T-helper 2 cell treated with Interferon-gamma antibody and Interleukin-4, amounts not matched to agents 5 μg/mL and 100 μg/mL, for 36 hours (primary cell): ENCODE measurements around the gene PIK3C2B.
"Not testable (repeated sequence)": the region's sequence is repeated elsewhere in the genome, so short reads cannot be mapped to it uniquely, and the experiment has no call there.

Experiments used
- DNase-seq: peaks from one replicate; pipeline ENCODE4 v3.0.0; 2021; ENCODE audit warnings: low spot score
- H3K27ac Mint-ChIP-seq: one replicate; pipeline ENCODE4 v1.8.0; 2021; ENCODE audit warnings: mild to moderate bottlenecking, mixed read lengths
- H3K27me3 Mint-ChIP-seq: one replicate; pipeline ENCODE4 v1.8.0; 2021; ENCODE audit warnings: low read depth, mixed read lengths
- H3K36me3 Mint-ChIP-seq: one replicate; pipeline ENCODE4 v1.8.0; 2021; ENCODE audit warnings: low read depth, mixed read lengths
- H3K4me1 Mint-ChIP-seq: one replicate; pipeline ENCODE4 v1.8.0; 2021; ENCODE audit warnings: low read depth, mixed read lengths
- H3K4me3 Mint-ChIP-seq: one replicate; pipeline ENCODE4 v1.8.0; 2022; ENCODE audit warnings: mild to moderate bottlenecking, moderate library complexity, mixed read lengths
- H3K9me3 Mint-ChIP-seq: one replicate; pipeline ENCODE4 v1.8.0; 2021; ENCODE audit warnings: mixed read lengths

The PIK3C2B gene

GRCh38 chr1:204494281-204495077 lies at the start of gene PIK3C2B:
PIK3C2B (minus strand) TSS chr1:204494805; CDS start chr1:204469802, 25,003 bp downstream.
- Mint-ChIP-seq H3K4me3 (peak within 1 kb of the TSS; percentile 94), H3K9me3 (no peaks in the 10 kb centered on the region), H3K36me3 (peaks cover 4% of the 10 kb centered on the region), H3K27ac (peak within 1 kb of the TSS; percentile 91), H3K4me1 (peaks cover 40% of the 10 kb centered on the region), H3K27me3 (peaks cover 2% of the 10 kb centered on the region)
- DNase-seq: peak; percentile 72

- peak overlapping the region; percentile 94 for H3K27ac Mint-ChIP-seq
- peaks cover 15% of the 10 kb centered on the region for H3K9me3 Mint-ChIP-seq
- peaks cover 85% of the 10 kb centered on the region for H3K36me3 Mint-ChIP-seq
- H3K27me3 Mint-ChIP-seq: no peaks in the 10 kb centered on the region
- H3K4me3 Mint-ChIP-seq: peak overlapping the region; percentile 77
- H3K4me1 Mint-ChIP-seq: peaks cover 57% of the 10 kb centered on the region
- DNase-seq: no peak
Observed at GRCh38 chr1:204544321-204544720, 49.7 kb upstream of the PIK3C2B start.

- DNase-seq: no peak
- H3K36me3 Mint-ChIP-seq: peaks cover 76% of the 10 kb centered on the region
- no peaks in the 10 kb centered on the region for H3K27me3 Mint-ChIP-seq
- H3K4me3 Mint-ChIP-seq: no peak overlapping the region
- peaks cover 15% of the 10 kb centered on the region for H3K9me3 Mint-ChIP-seq
- peaks cover 50% of the 10 kb centered on the region for H3K4me1 Mint-ChIP-seq
- peak overlapping the region; percentile 33 for H3K27ac Mint-ChIP-seq
Observed at GRCh38 chr1:204541626-204542025, 47.0 kb upstream of the PIK3C2B start.

GRCh38 chr1:204532832-204533231 lies 38.2 kb upstream of the PIK3C2B start:
- no peak for DNase-seq
- Mint-ChIP-seq H3K4me1 (peaks cover 8% of the 10 kb centered on the region), H3K27me3 (no peaks in the 10 kb centered on the region), H3K4me3 (no peak overlapping the region), H3K9me3 (no peaks in the 10 kb centered on the region), H3K36me3 (peaks cover 65% of the 10 kb centered on the region), H3K27ac (no peak overlapping the region)

- no peak for DNase-seq
- Mint-ChIP-seq H3K9me3 (no peaks in the 10 kb centered on the region), H3K4me3 (no peak overlapping the region), H3K27ac (peak overlapping the region; percentile 1), H3K4me1 (peaks cover 6% of the 10 kb centered on the region), H3K36me3 (peaks cover 66% of the 10 kb centered on the region), H3K27me3 (no peaks in the 10 kb centered on the region)
Observed at GRCh38 chr1:204530932-204531331, 36.3 kb upstream of the PIK3C2B start.

- Mint-ChIP-seq H3K9me3 (no peaks in the 10 kb centered on the region), H3K4me1 (peaks cover 11% of the 10 kb centered on the region), H3K4me3 (no peak overlapping the region), H3K36me3 (peaks cover 68% of the 10 kb centered on the region), H3K27ac (no peak overlapping the region), H3K27me3 (no peaks in the 10 kb centered on the region)
- no peak for DNase-seq
Observed at GRCh38 chr1:204529371-204529895, 34.8 kb upstream of the PIK3C2B start.

- Mint-ChIP-seq H3K4me3 (no peak overlapping the region), H3K27me3 (no peaks in the 10 kb centered on the region), H3K27ac (no peak overlapping the region), H3K4me1 (peaks cover 14% of the 10 kb centered on the region), H3K9me3 (peaks cover 4% of the 10 kb centered on the region), H3K36me3 (peaks cover 65% of the 10 kb centered on the region)
- DNase-seq: no peak
Observed at GRCh38 chr1:204528677-204529076, 34.1 kb upstream of the PIK3C2B start.

GRCh38 chr1:204528241-204528640 lies 33.6 kb upstream of the PIK3C2B start:
- no peak for DNase-seq
- Mint-ChIP-seq H3K4me1 (peaks cover 16% of the 10 kb centered on the region), H3K4me3 (no peak overlapping the region), H3K36me3 (peaks cover 65% of the 10 kb centered on the region), H3K27me3 (no peaks in the 10 kb centered on the region), H3K9me3 (peaks cover 7% of the 10 kb centered on the region), H3K27ac (no peak overlapping the region)

- peaks cover 7% of the 10 kb centered on the region for H3K9me3 Mint-ChIP-seq
- peak overlapping the region; percentile 46 for H3K27ac Mint-ChIP-seq
- peaks cover 28% of the 10 kb centered on the region for H3K4me1 Mint-ChIP-seq
- peaks cover 59% of the 10 kb centered on the region for H3K36me3 Mint-ChIP-seq
- peak overlapping the region; percentile 30 for H3K4me3 Mint-ChIP-seq
- no peak for DNase-seq
- no peaks in the 10 kb centered on the region for H3K27me3 Mint-ChIP-seq
Observed at GRCh38 chr1:204524986-204525385, 30.4 kb upstream of the PIK3C2B start.

GRCh38 chr1:204523605-204524215 lies 29.1 kb upstream of the PIK3C2B start:
- H3K4me1 Mint-ChIP-seq: peaks cover 41% of the 10 kb centered on the region
- H3K9me3 Mint-ChIP-seq: peaks cover 7% of the 10 kb centered on the region
- DNase-seq: no peak
- peak overlapping the region; percentile 85 for H3K27ac Mint-ChIP-seq
- H3K4me3 Mint-ChIP-seq: peak overlapping the region; percentile 47
- peaks cover 67% of the 10 kb centered on the region for H3K36me3 Mint-ChIP-seq
- no peaks in the 10 kb centered on the region for H3K27me3 Mint-ChIP-seq

- Mint-ChIP-seq H3K4me1 (peaks cover 51% of the 10 kb centered on the region), H3K27ac (peak overlapping the region; percentile 75), H3K4me3 (peak overlapping the region; percentile 19), H3K36me3 (peaks cover 64% of the 10 kb centered on the region)
- DNase-seq, H3K27me3 Mint-ChIP-seq, H3K9me3 Mint-ChIP-seq: not testable (repeated sequence)
Observed at GRCh38 chr1:204521941-204522521, 27.4 kb upstream of the PIK3C2B start.

- peaks cover 56% of the 10 kb centered on the region for H3K36me3 Mint-ChIP-seq
Observed at GRCh38 chr1:204520834-204521709, 26.5 kb upstream of the PIK3C2B start.

GRCh38 chr1:204517382-204517781 lies 22.8 kb upstream of the PIK3C2B start:
- H3K27ac Mint-ChIP-seq, H3K4me3 Mint-ChIP-seq, H3K27me3 Mint-ChIP-seq, DNase-seq, H3K9me3 Mint-ChIP-seq: not testable (repeated sequence)
- H3K36me3 Mint-ChIP-seq: peaks cover 32% of the 10 kb centered on the region
- peaks cover 51% of the 10 kb centered on the region for H3K4me1 Mint-ChIP-seq

More at GRCh38 chr1:204520834-204521709, 26.5 kb upstream of the PIK3C2B start:
- Mint-ChIP-seq H3K27ac (peak overlapping the region; percentile 83), H3K27me3 (no peaks in the 10 kb centered on the region), H3K4me3 (peak overlapping the region; percentile 56), H3K9me3 (peaks cover 7% of the 10 kb centered on the region), H3K4me1 (peaks cover 51% of the 10 kb centered on the region)
- peak; percentile 69 for DNase-seq
